CD14-positive monocyte (primary cell): ENCODE measurements around the gene ADAMTS10. TPM values are rescaled to one million over a fixed set of nuclear protein-coding genes. Genes with fewer than 3 reads are reported as not detected.

Source experiments
- DNase-seq, 3 donors: peaks; one replicate each; pipeline ENCODE4 v3.0.0-alpha.2; 2011 to 2022
- H2AFZ ChIP-seq: 2 replicates; pipeline ENCODE4 v1.6.0; 2012; ENCODE audit warnings: mild to moderate bottlenecking, low read depth, low read length, inconsistent platforms; ENCODE audit not compliant: insufficient read depth, poor library complexity, severe bottlenecking
- H3K27ac ChIP-seq, 2 donors: 1 replicate in 1 of 2; 2 replicates in 1 of 2; pipeline ENCODE4 v1.5.1; 2012 to 2013; ENCODE audit warnings: low read length in 2 of 2, control low read depth in 1 of 2, inconsistent platforms in 1 of 2, low read depth in 1 of 2, mild to moderate bottlenecking in 1 of 2
- H3K27me3 ChIP-seq, 2 donors: one replicate each; pipeline versions ENCODE4 v1.6.0 to v1.6.1; 2011 to 2013; ENCODE audit warnings: low read length in 2 of 2; ENCODE audit not compliant: control insufficient read depth in 2 of 2, insufficient read depth in 2 of 2
- H3K36me3 ChIP-seq, 2 donors: replicated peaks in 1 of 2; 1 replicate in 1 of 2; 2 replicates in 1 of 2; pipeline versions ENCODE4 v1.5.1 to v1.6.1; 2012 to 2013; ENCODE audit warnings: low read length in 2 of 2, control low read depth in 1 of 2, inconsistent platforms in 1 of 2, mild to moderate bottlenecking in 1 of 2; ENCODE audit not compliant: insufficient read depth in 2 of 2, control insufficient read depth in 1 of 2
- H3K4me1 ChIP-seq, 2 donors: 1 replicate in 1 of 2; 2 replicates in 1 of 2; pipeline versions ENCODE4 v1.5.1 to v1.6.1; 2012 to 2013; ENCODE audit warnings: low read length in 2 of 2, control low read depth in 1 of 2, inconsistent platforms in 1 of 2, mild to moderate bottlenecking in 1 of 2, moderate library complexity in 1 of 2; ENCODE audit not compliant: insufficient read depth in 2 of 2, control insufficient read depth in 1 of 2
- H3K4me2 ChIP-seq: replicated peaks from 2 replicates; pipeline ENCODE3; 2012; ENCODE audit warnings: low read length, moderate library complexity, mild to moderate bottlenecking; ENCODE audit not compliant: poor library complexity, severe bottlenecking; ENCODE audit errors: extremely low read depth
- H3K4me3 ChIP-seq, 3 experiments: fragments of 200-600 bp in 1 of 3; sonication (generic) in 1 of 3; replicated peaks in 1 of 3; 1 replicate in 2 of 3; 2 replicates in 1 of 3; pipeline ENCODE4 v1.5.1; 2011 to 2013; ENCODE audit warnings: low read length in 3 of 3, mild to moderate bottlenecking in 3 of 3, control low read depth in 2 of 3, low read depth in 2 of 3, inconsistent platforms in 1 of 3, moderate library complexity in 1 of 3
- H3K79me2 ChIP-seq: 2 replicates; pipeline ENCODE4 v1.6.0; 2012; ENCODE audit warnings: mild to moderate bottlenecking, control low read depth, inconsistent platforms, low read length, moderate library complexity; ENCODE audit not compliant: insufficient read depth
- H3K9ac ChIP-seq: 2 replicates; pipeline ENCODE4 v1.6.0; 2017; ENCODE audit warnings: low read length, mild to moderate bottlenecking; ENCODE audit not compliant: insufficient read depth, poor library complexity, severe bottlenecking
- H3K9me3 ChIP-seq, 2 donors: replicated peaks in 1 of 2; 1 replicate in 1 of 2; 2 replicates in 1 of 2; pipeline versions ENCODE4 v1.5.1 to v1.6.1; 2012 to 2013; ENCODE audit warnings: low read length in 2 of 2, control low read depth in 1 of 2; ENCODE audit not compliant: control insufficient read depth in 1 of 2, insufficient read depth in 1 of 2
- H4K20me1 ChIP-seq: 2 replicates; pipeline ENCODE4 v1.6.0; 2012; ENCODE audit warnings: mild to moderate bottlenecking, low read length, control low read depth, moderate library complexity; ENCODE audit not compliant: insufficient read depth
- H3K27ac Mint-ChIP-seq, 7 donors: one replicate each; pipeline ENCODE4 v1.8.0; 2020; ENCODE audit warnings: mild to moderate bottlenecking in 7 of 7, mixed read lengths in 7 of 7, moderate library complexity in 6 of 7, inconsistent platforms in 2 of 7
- H3K27me3 Mint-ChIP-seq, 3 donors: one replicate each; pipeline ENCODE4 v1.8.0; 2021 to 2022; ENCODE audit warnings: low read depth in 3 of 3, mild to moderate bottlenecking in 3 of 3, mixed read lengths in 3 of 3, moderate library complexity in 3 of 3, inconsistent platforms in 1 of 3
- H3K36me3 Mint-ChIP-seq, 2 donors: one replicate each; pipeline ENCODE4 v1.8.0; 2020; ENCODE audit warnings: mixed read lengths in 2 of 2, inconsistent platforms in 1 of 2, mild to moderate bottlenecking in 1 of 2
- H3K4me1 Mint-ChIP-seq: one replicate; pipeline ENCODE4 v1.8.0; 2020; ENCODE audit warnings: mild to moderate bottlenecking, mixed read lengths
- H3K4me3 Mint-ChIP-seq, 2 donors: one replicate each; pipeline ENCODE4 v1.8.0; 2020; ENCODE audit warnings: mild to moderate bottlenecking in 2 of 2, mixed read lengths in 2 of 2, moderate library complexity in 1 of 2
- H3K9me3 Mint-ChIP-seq, 7 donors: one replicate each; pipeline ENCODE4 v1.8.0; 2020 to 2022; ENCODE audit warnings: mixed read lengths in 7 of 7, mild to moderate bottlenecking in 6 of 7, moderate library complexity in 6 of 7, inconsistent platforms in 2 of 7
- CTCF ChIP-seq: fragments of 200-600 bp; IDR thresholded peaks from one replicate; pipeline ENCODE4 v1.8.0; 2022; ENCODE audit warnings: antibody characterized with exemption, mild to moderate bottlenecking
- WGBS: methylation state at CpG from one replicate; pipeline ENCODE4 v1.1.5; 2013; ENCODE audit warnings: missing lambda C conversion rate; ENCODE audit not compliant: insufficient coverage; 5-methylcytosine and 5-hydroxymethylcytosine counted together
- intact Hi-C, 2 donors: fragments of 100-400 bp; cut with micrococcal nuclease; formaldehyde crosslinking; loops; one replicate each; pipeline versions ENCODE4 v1.15.0 to v1.15.1; 2023
- polyA plus RNA-seq, 3 donors: library from polyadenylated mRNA; depleted of rRNA in 1 of 3; unstranded in 2 of 3; stranded (reverse) in 1 of 3; fragments of 300-500 nt in 2 of 3; fragments of >200 nt in 1 of 3; fragmentation: Illumina TruSeq in 2 of 3; gene quantifications; 1 replicate in 2 of 3; 2 replicates in 1 of 3; pipeline ENCODE4 v1.2.3, GENCODE V29; 2012 to 2021

Gene ADAMTS10
- polyA plus RNA-seq, 3 donors: 2.3 TPM; not detected in 2

DNA sequence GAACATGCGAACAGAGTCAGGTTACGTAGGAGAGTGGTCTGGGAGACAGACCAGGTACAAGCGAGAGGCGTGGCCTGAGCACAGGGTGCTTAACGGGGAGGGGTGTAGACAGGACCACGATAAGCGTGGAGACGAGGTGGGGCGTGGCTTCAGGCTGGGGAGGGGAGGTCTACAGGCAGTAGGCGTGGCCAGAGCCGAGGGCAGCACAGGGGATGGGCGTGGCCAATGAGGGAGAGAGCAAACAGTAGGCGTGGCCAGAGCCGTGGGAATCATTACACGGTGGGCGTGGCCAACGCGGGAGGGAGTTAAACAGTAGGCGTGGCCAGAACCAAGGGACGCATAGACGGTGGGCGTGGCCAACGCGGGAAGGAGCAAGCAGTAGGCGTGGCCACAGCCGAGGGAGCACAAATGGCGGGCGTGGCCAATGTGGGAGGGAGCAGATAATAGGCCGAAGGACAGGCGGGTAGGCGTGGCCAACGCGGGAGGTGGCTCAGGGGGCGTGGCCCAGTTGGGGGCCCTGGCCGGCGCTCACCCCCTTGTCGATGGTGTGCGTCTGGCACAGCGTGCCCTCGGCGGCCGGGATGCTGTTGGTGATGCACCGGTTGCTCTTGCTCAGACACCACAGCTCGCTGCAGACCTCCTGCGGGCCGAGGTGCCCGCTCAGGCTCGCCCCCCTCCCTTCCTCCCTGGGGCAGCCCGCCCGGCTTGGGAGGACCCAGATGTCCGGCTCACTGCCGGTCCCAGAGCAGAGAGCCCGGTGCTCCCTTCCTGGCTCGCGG is 18.1 kb downstream of the ADAMTS10 start:
- Mint-ChIP-seq H3K27ac (peak overlapping the region in 4 of 7 donors; percentile 15 to 84 (median 47)), H3K4me1 (peaks cover 15% of the 10 kb centered on the region), H3K36me3 (peaks cover 4 to 10% of the 10 kb centered on the region in 2 donors), H3K4me3 (peak overlapping the region; percentile 69 to 93), H3K27me3 (peaks cover 31 to 37% (median 33%) of the 10 kb centered on the region in 3 donors), H3K9me3 (peaks cover 20 to 31% (median 27%) of the 10 kb centered on the region in 7 donors)
- Histone ChIP-seq H4K20me1 (no peaks in the 10 kb centered on the region), H3K79me2 (no peaks in the 10 kb centered on the region), H3K4me3 (peak overlapping the region in 1 of 3 experiments; percentile 57), H3K9ac (no peak overlapping the region), H2AFZ (peak overlapping the region; percentile 31), H3K27ac (no peak overlapping the region), H3K9me3 (peaks cover 26 to 33% of the 10 kb centered on the region in 2 donors), H3K27me3 (peaks cover 4 to 31% of the 10 kb centered on the region in 2 donors), H3K4me1 (peaks cover 15% of the 10 kb centered on the region in 2 donors), H3K4me2 (peak overlapping the region; percentile 55), H3K36me3 (no peaks in the 10 kb centered on the region)
- under 1% methylated on average over 55 of the region's 55 CpGs for WGBS
- no peak for TF ChIP-seq CTCF
- intact Hi-C loops: no loop called here
- DNase-seq: peak; percentile 82 to 89 (median 87)

DNA sequence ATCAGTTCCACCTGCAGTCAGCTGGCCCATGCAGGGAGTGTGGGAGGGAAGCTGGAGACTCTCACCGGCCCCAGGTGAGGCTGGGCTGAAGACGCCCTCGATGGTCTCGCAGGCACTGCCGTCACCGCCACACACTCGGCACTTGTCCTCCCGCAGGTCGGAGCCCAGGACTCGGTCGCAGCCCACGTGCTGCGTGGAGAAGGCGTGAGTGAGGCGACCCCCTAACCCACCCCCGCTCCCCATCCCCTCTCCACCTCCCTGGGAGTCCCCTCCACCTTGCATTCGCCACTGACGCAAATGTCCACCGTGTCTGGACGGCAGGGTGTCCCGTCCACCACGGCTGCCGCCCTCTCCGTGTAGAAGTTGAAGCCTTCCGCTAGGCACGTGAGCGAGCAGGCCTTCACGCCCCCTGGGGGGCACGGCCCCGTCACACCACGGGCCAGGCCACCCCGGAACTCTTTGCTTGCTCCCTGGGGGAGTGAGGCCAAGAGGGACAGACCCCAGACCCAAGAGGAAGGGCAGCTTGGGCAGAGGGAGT is 21.3 kb downstream of the ADAMTS10 start:
- Mint-ChIP-seq H3K36me3 (peaks cover 4 to 10% of the 10 kb centered on the region in 2 donors), H3K27me3 (peaks cover 27 to 39% (median 32%) of the 10 kb centered on the region in 3 donors), H3K4me3 (no peak overlapping the region), H3K9me3 (peaks cover 15 to 23% (median 20%) of the 10 kb centered on the region in 7 donors), H3K27ac (no peak overlapping the region), H3K4me1 (peaks cover 15% of the 10 kb centered on the region)
- Histone ChIP-seq H3K27me3 (peaks cover 4 to 31% of the 10 kb centered on the region in 2 donors), H3K4me3 (no peak overlapping the region), H3K27ac (no peak overlapping the region), H3K4me2 (no peak overlapping the region), H3K36me3 (no peaks in the 10 kb centered on the region), H4K20me1 (no peaks in the 10 kb centered on the region), H3K9ac (no peak overlapping the region), H3K4me1 (peaks cover 15% of the 10 kb centered on the region in 2 donors), H3K9me3 (peaks cover 20 to 23% of the 10 kb centered on the region in 2 donors), H3K79me2 (no peaks in the 10 kb centered on the region), H2AFZ (no peak overlapping the region)
- DNase-seq: no peak
- intact Hi-C loops: loop anchor here in 1 of 2 donors (10.0 kb wide), 2 partner anchors 246 to 486 kb away; partner anchors contain the start of genes MBD3L1 and ZNF558
- WGBS: 96% methylated on average over 23 of the region's 32 CpGs
- TF ChIP-seq CTCF: no peak
